ENCODE results near the gene CACNA2D1.

- TF ChIP-seq, protein P1, sequence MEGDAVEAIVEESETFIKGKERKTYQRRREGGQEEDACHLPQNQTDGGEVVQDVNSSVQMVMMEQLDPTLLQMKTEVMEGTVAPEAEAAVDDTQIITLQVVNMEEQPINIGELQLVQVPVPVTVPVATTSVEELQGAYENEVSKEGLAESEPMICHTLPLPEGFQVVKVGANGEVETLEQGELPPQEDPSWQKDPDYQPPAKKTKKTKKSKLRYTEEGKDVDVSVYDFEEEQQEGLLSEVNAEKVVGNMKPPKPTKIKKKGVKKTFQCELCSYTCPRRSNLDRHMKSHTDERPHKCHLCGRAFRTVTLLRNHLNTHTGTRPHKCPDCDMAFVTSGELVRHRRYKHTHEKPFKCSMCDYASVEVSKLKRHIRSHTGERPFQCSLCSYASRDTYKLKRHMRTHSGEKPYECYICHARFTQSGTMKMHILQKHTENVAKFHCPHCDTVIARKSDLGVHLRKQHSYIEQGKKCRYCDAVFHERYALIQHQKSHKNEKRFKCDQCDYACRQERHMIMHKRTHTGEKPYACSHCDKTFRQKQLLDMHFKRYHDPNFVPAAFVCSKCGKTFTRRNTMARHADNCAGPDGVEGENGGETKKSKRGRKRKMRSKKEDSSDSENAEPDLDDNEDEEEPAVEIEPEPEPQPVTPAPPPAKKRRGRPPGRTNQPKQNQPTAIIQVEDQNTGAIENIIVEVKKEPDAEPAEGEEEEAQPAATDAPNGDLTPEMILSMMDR (conservative IDR thresholded peaks at IDR 0.05 in 1 of 2, IDR thresholded peaks at IDR 0.05 in 1 of 2; ENCODE audit: low read depth in 1 of 2, low read length in 2 of 2), result no peak
- TF ChIP-seq EZH2 (IDR thresholded peaks at IDR 0.05; ENCODE audit: low read length, missing control alignments), result no peak
These were observed 174.9 kb downstream of the CACNA2D1 start for GRCh38 chr7:82268632-82269031.

Measured in fibroblast of lung (primary cell).